GM12878 (cell line): ENCODE data around the gene KATNBL1. TPM values are rescaled to one million over a fixed set of nuclear protein-coding genes. Genes with fewer than 3 reads are reported as not detected.

ENCODE experiments used
- ATAC-seq: fragments of 200-7000 bp; cut with Tn5 transposase; 3 replicates; pipeline ENCODE4 v1.9.1; 2020; ENCODE audit warnings: mild to moderate bottlenecking, moderate library complexity
- BruUV-seq: library from RNA; stranded (reverse); fragments of 400-500 nt; replicated peaks from 2 replicates; lab custom pipeline; 2021; lab: Mats Ljungman, UMichigan
- CTCF ChIA-PET: fragments of 300-600 bp; sonication (Branson Sonifier 250); formaldehyde crosslinking; extraction: SDS; loops from one replicate; lab custom pipeline; 2021; ENCODE audit warnings: inconsistent platforms; lab: Yijun Ruan, JAX
- POLR2A ChIA-PET: fragments of 350-600 bp; formaldehyde crosslinking; extraction: SDS; loops from one replicate; lab custom pipeline; 2021; ENCODE audit warnings: inconsistent platforms; lab: Charles Lee
- RAD21 ChIA-PET: fragments of 300-600 bp; sonication (Branson Sonifier 250); formaldehyde crosslinking; loops from one replicate; lab custom pipeline; 2023; ENCODE audit warnings: antibody characterized with exemption; ENCODE audit not compliant: unreplicated experiment; lab: Charles Lee
- SMC1A ChIA-PET: fragments of 300-600 bp; sonication (Branson Sonifier 250); formaldehyde crosslinking; loops from one replicate; lab custom pipeline; 2023; ENCODE audit not compliant: unreplicated experiment, uncharacterized antibody; lab: Charles Lee
- DNase-seq: peaks from one replicate; pipeline ENCODE4 v3.0.0-alpha.2; 2011; ENCODE audit warnings: low read depth, low spot score
- FAIRE-seq: peaks from 3 replicates; lab custom pipeline; 2011; peaks lifted over from hg19 to GRCh38; lab: Jason Lieb, UNC
- H2AFZ ChIP-seq: 2 replicates; pipeline ENCODE4 v1.6.0; 2011; ENCODE audit warnings: low read depth, low read length, control low read depth; ENCODE audit not compliant: control insufficient read depth
- H3K27ac ChIP-seq: 2 replicates; pipeline ENCODE4 v1.5.1; 2011; ENCODE audit warnings: control low read depth; ENCODE audit not compliant: control insufficient read depth, insufficient read depth
- H3K27me3 ChIP-seq, 2 experiments: replicated peaks in 1 of 2; 2 replicates each; pipeline versions ENCODE4 v1.6.0 to v1.6.1; 2011; ENCODE audit warnings: low read length in 1 of 2; ENCODE audit not compliant: control insufficient read depth in 2 of 2, insufficient read depth in 2 of 2
- H3K36me3 ChIP-seq, 2 experiments: 2 replicates each; pipeline ENCODE4 v1.5.1; 2011; ENCODE audit warnings: low read length in 1 of 2; ENCODE audit not compliant: control insufficient read depth in 2 of 2, insufficient read depth in 2 of 2
- H3K4me1 ChIP-seq: 2 replicates; pipeline ENCODE4 v1.6.1; 2011; ENCODE audit warnings: mild to moderate bottlenecking, low read length, moderate library complexity, mixed read lengths; ENCODE audit not compliant: control insufficient read depth, insufficient read depth
- H3K4me2 ChIP-seq: 2 replicates; pipeline ENCODE4 v1.6.0; 2011; ENCODE audit warnings: control low read depth; ENCODE audit not compliant: control insufficient read depth, insufficient read depth
- H3K4me3 ChIP-seq: fragments of 200-600 bp; sonication (generic); 2 replicates; pipeline ENCODE4 v1.5.1; 2016
- H3K79me2 ChIP-seq: 2 replicates; pipeline ENCODE4 v1.6.0; 2011; ENCODE audit warnings: low read length; ENCODE audit not compliant: control insufficient read depth, insufficient read depth
- H3K9ac ChIP-seq: 2 replicates; pipeline ENCODE4 v1.8.0; 2011; ENCODE audit warnings: low read length, control low read depth, mixed read lengths; ENCODE audit not compliant: control insufficient read depth, insufficient read depth
- H3K9me3 ChIP-seq: replicated peaks from 3 replicates; pipeline ENCODE4 v1.5.1; 2011; ENCODE audit warnings: mild to moderate bottlenecking, low read length; ENCODE audit not compliant: control insufficient read depth, insufficient read depth
- H4K20me1 ChIP-seq: 2 replicates; pipeline ENCODE4 v1.6.0; 2011; ENCODE audit not compliant: control insufficient read depth, insufficient read depth
- CEBPB ChIP-seq, 2 experiments: fragments of 150-350 bp in 1 of 2; IDR thresholded peaks; 2 replicates each; pipeline ENCODE4 v1.6.1; 2012 to 2014; ENCODE audit warnings: low read depth in 2 of 2, low read length in 2 of 2, borderline replicate concordance in 1 of 2, inconsistent platforms in 1 of 2
- ELK1 ChIP-seq: IDR thresholded peaks from 2 replicates; pipeline ENCODE4 v1.6.1; 2012; ENCODE audit warnings: low read depth, low read length, improper control_type of control experiment
- FOS ChIP-seq: IDR thresholded peaks from 3 replicates; pipeline ENCODE4 v1.6.1; 2011; ENCODE audit warnings: borderline replicate concordance; ENCODE audit not compliant: insufficient read length; ENCODE audit errors: extremely low read depth
- GABPA ChIP-seq: IDR thresholded peaks from 2 replicates; pipeline ENCODE4 v1.6.1; 2014; ENCODE audit warnings: antibody characterized with exemption, low read depth, mild to moderate bottlenecking, inconsistent platforms
- IKZF1 ChIP-seq: fragments of 450-650 bp; conservative IDR thresholded peaks from 2 replicates; pipeline ENCODE4 v1.6.1; 2017; ENCODE audit warnings: antibody characterized with exemption, mild to moderate bottlenecking
- JUNB ChIP-seq: IDR thresholded peaks from 2 replicates; pipeline ENCODE4 v1.6.1; 2016; ENCODE audit warnings: antibody characterized with exemption, mild to moderate bottlenecking
- JUND ChIP-seq: IDR thresholded peaks from 2 replicates; pipeline ENCODE4 v1.6.1; 2012; ENCODE audit warnings: low read depth, mild to moderate bottlenecking, low read length, improper control_type of control experiment, moderate library complexity
- POLR2AphosphoS5 ChIP-seq: IDR thresholded peaks from 2 replicates; pipeline ENCODE4 v1.6.1; 2011; ENCODE audit warnings: mild to moderate bottlenecking, low read length, inconsistent platforms
- RAD51 ChIP-seq: fragments of 450-650 bp; IDR thresholded peaks from 2 replicates; pipeline ENCODE4 v1.6.1; 2016; ENCODE audit warnings: moderate library complexity, mild to moderate bottlenecking, inconsistent platforms
- SMAD5 ChIP-seq: IDR thresholded peaks from 2 replicates; pipeline ENCODE4 v1.6.1; 2016; ENCODE audit warnings: antibody characterized with exemption, low read depth
- SMARCA5 ChIP-seq: fragments of 450-650 bp; IDR thresholded peaks from 2 replicates; pipeline ENCODE4 v1.6.1; 2017; ENCODE audit warnings: mild to moderate bottlenecking
- STAT3 ChIP-seq: IDR thresholded peaks from 2 replicates; pipeline ENCODE4 v1.6.1; 2011; ENCODE audit warnings: low read depth, low read length, improper control_type of control experiment
- SUZ12 ChIP-seq: fragments of 200-600 bp; sonication (generic); IDR thresholded peaks from one replicate; pipeline ENCODE4 v1.6.1; 2018; ENCODE audit warnings: antibody characterized with exemption, mild to moderate bottlenecking; ENCODE audit not compliant: unreplicated experiment
- TAF1 ChIP-seq: IDR thresholded peaks from 2 replicates; pipeline ENCODE4 v1.6.1; 2011; ENCODE audit warnings: mild to moderate bottlenecking, low read depth, low read length, borderline replicate concordance
- ZNF24 ChIP-seq: fragments of 450-650 bp; IDR thresholded peaks from 2 replicates; pipeline ENCODE4 v1.6.1; 2017; ENCODE audit warnings: antibody characterized with exemption, mild to moderate bottlenecking
- ZNF274 ChIP-seq: IDR thresholded peaks from one replicate; pipeline ENCODE4 v1.8.0; 2011; ENCODE audit not compliant: insufficient read length, insufficient read depth
- ZSCAN29 ChIP-seq: fragments of 450-650 bp; IDR thresholded peaks from 2 replicates; pipeline ENCODE4 v1.6.1; 2017; ENCODE audit warnings: mild to moderate bottlenecking, moderate library complexity
- ZZZ3 ChIP-seq: IDR thresholded peaks from 2 replicates; pipeline ENCODE4 v1.6.1; 2011; ENCODE audit warnings: low read depth; ENCODE audit not compliant: control insufficient read depth, insufficient read length
- WGBS: methylation state at CpG from one replicate; pipeline ENCODE4 v1.1.6; 2016; ENCODE audit warnings: low lambda C conversion rate; ENCODE audit not compliant: insufficient replicate concordance, insufficient coverage; ENCODE audit errors: missing lambda C conversion rate; 5-methylcytosine and 5-hydroxymethylcytosine counted together
- in situ Hi-C: fragments of 300-500 bp; cut with MboI; formaldehyde crosslinking; loops from 9 replicates; pipeline ENCODE4 v1.14.3; 2018; ENCODE audit warnings: mixed read lengths
- intact Hi-C: fragments of 100-400 bp; cut with micrococcal nuclease; formaldehyde crosslinking; loops from one replicate; pipeline ENCODE4 v1.14.2; 2022; ENCODE audit not compliant: unreplicated experiment
- polyA plus RNA-seq, 11 experiments: library from polyadenylated mRNA; depleted of rRNA in 4 of 11; unstranded in 6 of 11; stranded (reverse) in 5 of 11; fragments of >200 nt; fragmentation: Nextera tagmentation in 4 of 11; fragmentation: Illumina TruSeq in 1 of 11; extraction: Ambion mirVana in 4 of 11; extraction: Trizol in 1 of 11; gene quantifications; 1 replicate in 1 of 11; 2 replicates in 10 of 11; pipeline versions ENCODE4 v1.2.1 to v1.2.3, GENCODE V29; 2011 to 2016; ENCODE audit warnings: inconsistent platforms in 2 of 11, missing spikeins in 2 of 11, low read depth in 1 of 11
- total RNA-seq, 4 experiments: library from RNA; depleted of rRNA in 3 of 4; stranded (reverse); fragments of >200 nt in 3 of 4; fragmentation: Illumina TruSeq in 1 of 4; extraction: Trizol in 1 of 4; gene quantifications; 2 replicates each; pipeline versions ENCODE4 v1.2.1 to v1.2.3, GENCODE V29; 2013 to 2021

Gene KATNBL1
- total and polyA plus RNA-seq, 10 of the 15 experiments (the other 5 are each of a cell fraction or from before 2014, with no cell fraction given): 7.8 to 58.8 (median 30.1) TPM

- H3K36me3 ChIP-seq: no peaks in the 10 kb centered on the region
- no peaks in the 10 kb centered on the region for H3K9me3 ChIP-seq
- TF ChIP-seq SMARCA5 (no peak), SUZ12 (no peak), ZZZ3 (no peak), RAD51 (no peak)
- POLR2A ChIA-PET: interaction anchor here (0.8 kb wide), 1 partner anchor 35 kb away, joined by 5 read pairs; no protein-coding TSS in a partner anchor
- RAD21 ChIA-PET: no interaction called here
- H3K79me2 ChIP-seq: no peaks in the 10 kb centered on the region
- in situ Hi-C loops (no loop called here), intact Hi-C loops (no loop called here)
- H3K4me3 ChIP-seq: no peak overlapping the region
- H3K4me2 ChIP-seq: no peak overlapping the region
- no peaks in the 10 kb centered on the region for H4K20me1 ChIP-seq
- SMC1A ChIA-PET: interaction anchor here (0.6 kb wide), 1 partner anchor 21 kb away, joined by 3 read pairs; no protein-coding TSS in a partner anchor
- DNase-seq (no peak), FAIRE-seq (no peak), ATAC-seq (no peak)
- H3K27me3 ChIP-seq: no peaks in the 10 kb centered on the region
- CTCF ChIA-PET: interaction anchor here (1.0 kb wide), 1 partner anchor 85 kb away, joined by 3 read pairs; no protein-coding TSS in a partner anchor
- no peak overlapping the region for H2AFZ ChIP-seq
- no TSS peak for BruUV-seq
- no peak overlapping the region for H3K27ac ChIP-seq
- H3K9ac ChIP-seq: no peak overlapping the region
- H3K4me1 ChIP-seq: no peaks in the 10 kb centered on the region
Observed at GRCh38 chr15:34126522-34126921, 83.4 kb downstream of the KATNBL1 start.

GRCh38 chr15:34125945-34126344 lies 84.0 kb downstream of the KATNBL1 start:
- in situ Hi-C loops: no loop called here
- BruUV-seq: no TSS peak

More at GRCh38 chr15:34125945-34126344, 84.0 kb downstream of the KATNBL1 start:
- Histone ChIP-seq H4K20me1 (no peaks in the 10 kb centered on the region), H3K9ac (no peak overlapping the region), H3K9me3 (no peaks in the 10 kb centered on the region), H3K27me3 (no peaks in the 10 kb centered on the region), H3K4me1 (no peaks in the 10 kb centered on the region)
- no peak for DNase-seq
- TF ChIP-seq TAF1 (no peak), ZNF274 (no peak), JUNB (no peak), SUZ12 (no peak), SMAD5 (no peak), ELK1 (no peak), ZNF24 (no peak), POLR2AphosphoS5 (no peak), CEBPB (IDR thresholded peaks at IDR 0.05; ENCODE audit: borderline replicate concordance in 1 of 2, low read depth in 2 of 2, low read length in 2 of 2) (no peak), IKZF1 (no peak), FOS (no peak), ZSCAN29 (no peak), STAT3 (no peak), GABPA (no peak), JUND (no peak)
- TF ChIP-seq, all 136 proteins: peak for 0
- FAIRE-seq (no peak), ATAC-seq (no peak)
- no peak overlapping the region for H3K27ac ChIP-seq
- ChIA-PET SMC1A (interaction anchor here (0.6 to 1.2 kb wide), 2 partner anchors 22 to 31 kb away, joined by 3 to 4 read pairs; no protein-coding TSS in a partner anchor), RAD21 (interaction anchor here (0.6 kb wide), 1 partner anchor 17 kb away, joined by 5 read pairs; no protein-coding TSS in a partner anchor), CTCF (interaction anchor here (1.0 to 1.6 kb wide), 3 partner anchors 16 to 85 kb away, joined by 3 to 7 read pairs (median 3); no protein-coding TSS in a partner anchor), POLR2A (interaction anchor here (0.8 kb wide), 1 partner anchor 34 kb away, joined by 5 read pairs; no protein-coding TSS in a partner anchor)
- H2AFZ ChIP-seq: no peak overlapping the region
- 0% methylated on average over 1 of the region's 1 CpG for WGBS
- H3K4me2 ChIP-seq: no peak overlapping the region
- no peaks in the 10 kb centered on the region for H3K79me2 ChIP-seq
- intact Hi-C loops: no loop called here
- H3K4me3 ChIP-seq: no peak overlapping the region
- H3K36me3 ChIP-seq: no peaks in the 10 kb centered on the region
